Fibroblast of skin of right quadriceps (primary cell): ENCODE data around the gene SORCS3.
"Not testable (repeated sequence)": the region's sequence is repeated elsewhere in the genome, so short reads cannot be mapped to it uniquely, and the experiment has no call there.

Experiments
- DNase-seq: peaks from one replicate; pipeline ENCODE4 v3.0.0-alpha.2; 2013

Gene SORCS3

DNA sequence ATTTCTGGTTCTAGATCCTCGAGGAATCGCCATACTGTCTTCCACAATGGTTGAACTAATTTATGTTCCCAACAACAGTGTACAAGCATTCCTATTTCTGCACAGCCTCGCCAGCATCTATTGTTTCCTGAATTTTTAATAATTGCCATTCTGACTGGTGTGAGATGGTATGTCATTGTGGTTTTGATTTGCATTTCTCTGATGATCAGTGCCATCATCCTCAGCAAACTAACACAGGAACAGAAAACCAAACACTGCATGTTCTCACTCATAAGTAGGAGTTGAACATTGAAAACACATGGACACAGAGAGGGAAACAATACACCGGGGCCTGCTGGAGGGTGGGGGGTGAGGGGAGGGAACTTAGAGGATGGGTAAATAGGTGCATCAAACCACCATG, 62.2 kb downstream of the SORCS3 start:
- DNase-seq: not testable (repeated sequence)

- DNase-seq: no peak
These were observed 65.8 kb downstream of the SORCS3 start for GRCh38 chr10:104706886-104707285.

DNA sequence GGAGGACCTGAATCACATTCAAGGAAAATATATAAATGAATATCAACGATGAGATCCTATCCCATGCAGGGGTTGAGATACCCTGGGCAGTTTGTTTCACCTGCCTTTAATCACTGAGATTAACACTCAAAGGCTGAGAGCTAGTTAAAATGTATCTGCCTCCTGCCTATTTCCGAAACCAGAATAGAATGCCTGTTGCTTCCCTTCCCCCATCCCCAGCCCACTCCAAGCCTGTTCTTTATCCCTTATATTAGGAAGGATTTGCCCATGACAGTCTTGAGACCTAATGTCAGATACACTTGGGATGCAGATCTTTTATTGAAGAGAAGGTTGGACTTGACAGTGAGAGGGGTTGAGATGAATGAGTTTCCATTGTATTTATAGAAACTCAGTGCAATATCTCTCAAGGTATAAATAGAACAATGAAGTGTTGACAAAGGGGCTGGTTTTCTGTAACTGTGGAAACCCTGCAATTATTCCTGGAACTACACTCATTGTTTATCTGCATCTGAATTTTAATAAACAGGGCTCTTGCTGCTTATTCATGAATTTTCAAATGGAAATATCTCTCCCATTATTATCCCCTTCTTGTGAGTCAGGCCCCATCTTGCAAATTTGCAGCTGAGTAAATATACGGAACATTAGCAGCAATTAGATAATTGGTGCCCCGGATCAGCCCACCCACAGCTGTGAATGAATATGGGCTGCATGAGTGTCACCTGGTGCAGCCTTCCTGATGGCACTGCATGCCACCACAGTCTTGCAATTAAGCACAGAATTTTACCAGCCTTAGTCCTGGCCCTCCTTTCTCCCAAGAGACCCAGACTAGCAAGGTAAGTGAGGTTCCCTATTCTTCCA, 66.7 kb downstream of the SORCS3 start:
- DNase-seq: no peak

DNA sequence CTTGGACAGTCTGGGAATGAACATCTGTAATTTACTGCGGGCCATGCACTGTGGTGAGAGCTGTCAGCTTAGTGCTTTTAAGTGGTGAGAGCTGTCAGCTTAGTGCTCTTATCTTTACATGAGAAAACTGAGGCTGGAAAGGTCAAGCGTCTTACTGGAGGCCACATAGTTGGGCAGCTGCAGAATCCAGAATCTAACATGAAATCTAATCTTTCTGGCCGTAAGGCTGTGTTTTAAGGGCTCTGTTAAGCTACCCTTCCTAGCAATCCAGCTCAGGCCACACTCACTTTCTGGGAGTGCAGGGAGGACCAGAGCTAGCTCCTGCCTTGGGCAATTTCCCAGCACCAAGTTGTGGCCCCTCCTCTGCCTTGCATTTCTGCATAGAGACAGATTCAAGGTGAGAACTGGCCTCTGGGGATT, 70.2 kb downstream of the SORCS3 start:
- DNase-seq: no peak

DNA sequence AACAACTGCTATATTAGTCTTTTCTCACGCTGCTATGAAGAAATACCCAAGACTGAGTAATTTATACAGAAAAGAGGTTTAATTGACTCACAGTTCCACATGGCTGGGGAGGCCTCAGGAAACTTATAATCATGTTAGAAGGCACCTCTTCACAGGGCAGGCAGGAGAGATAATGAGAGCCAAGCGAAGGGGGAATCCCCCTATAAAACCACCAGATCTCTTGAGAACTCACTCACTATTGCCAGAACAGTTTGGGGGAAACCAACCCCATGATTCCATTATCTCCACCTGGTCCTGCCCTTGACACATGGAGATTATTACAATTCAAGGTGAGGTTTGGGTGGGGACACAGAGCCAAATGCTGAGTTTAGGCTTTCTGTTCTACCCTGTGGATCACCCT, 89.5 kb downstream of the SORCS3 start:
- DNase-seq: not testable (repeated sequence)

DNA sequence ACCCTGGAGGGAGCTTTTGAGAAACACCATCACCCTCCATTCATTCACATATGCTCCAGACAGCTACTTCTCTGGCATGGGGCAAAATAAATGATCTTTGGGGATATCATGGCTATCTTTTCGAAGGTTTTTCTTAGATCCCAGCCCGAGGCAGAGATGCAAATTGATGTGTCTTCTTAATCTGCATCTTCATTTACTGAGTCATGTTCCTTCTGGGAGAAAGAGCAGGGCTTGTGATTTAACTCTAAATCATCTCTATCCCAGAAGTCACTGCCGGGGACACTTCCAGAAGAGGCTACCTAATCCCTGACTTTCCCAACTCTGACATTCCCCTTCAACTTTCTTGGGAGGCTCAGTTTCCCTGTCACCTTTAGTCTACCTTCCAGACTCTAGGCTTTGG, 90.1 kb downstream of the SORCS3 start:
- DNase-seq: no peak

GRCh38 chr10:104732222-104732621, 91.1 kb downstream of the SORCS3 start:
- no peak for DNase-seq

DNA sequence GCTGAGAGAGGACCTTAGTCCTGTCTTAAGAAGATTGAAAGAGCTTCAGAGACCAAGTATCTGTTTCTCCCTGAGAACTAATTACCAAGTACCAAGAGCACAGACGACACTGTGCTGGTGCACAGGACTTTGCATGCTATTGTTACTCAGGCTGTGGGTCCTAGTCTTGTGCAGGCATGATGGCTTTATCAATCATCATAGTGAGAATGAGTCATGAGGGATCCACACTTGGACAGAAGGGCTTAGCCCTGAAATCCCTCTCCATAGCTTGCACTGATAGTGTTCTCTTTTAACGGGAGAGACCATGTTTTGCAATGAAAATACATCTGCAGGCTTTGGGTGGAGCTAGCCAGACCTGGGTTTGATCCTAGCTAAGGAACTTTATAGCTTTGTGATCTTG, 93.3 kb downstream of the SORCS3 start:
- no peak for DNase-seq

DNA sequence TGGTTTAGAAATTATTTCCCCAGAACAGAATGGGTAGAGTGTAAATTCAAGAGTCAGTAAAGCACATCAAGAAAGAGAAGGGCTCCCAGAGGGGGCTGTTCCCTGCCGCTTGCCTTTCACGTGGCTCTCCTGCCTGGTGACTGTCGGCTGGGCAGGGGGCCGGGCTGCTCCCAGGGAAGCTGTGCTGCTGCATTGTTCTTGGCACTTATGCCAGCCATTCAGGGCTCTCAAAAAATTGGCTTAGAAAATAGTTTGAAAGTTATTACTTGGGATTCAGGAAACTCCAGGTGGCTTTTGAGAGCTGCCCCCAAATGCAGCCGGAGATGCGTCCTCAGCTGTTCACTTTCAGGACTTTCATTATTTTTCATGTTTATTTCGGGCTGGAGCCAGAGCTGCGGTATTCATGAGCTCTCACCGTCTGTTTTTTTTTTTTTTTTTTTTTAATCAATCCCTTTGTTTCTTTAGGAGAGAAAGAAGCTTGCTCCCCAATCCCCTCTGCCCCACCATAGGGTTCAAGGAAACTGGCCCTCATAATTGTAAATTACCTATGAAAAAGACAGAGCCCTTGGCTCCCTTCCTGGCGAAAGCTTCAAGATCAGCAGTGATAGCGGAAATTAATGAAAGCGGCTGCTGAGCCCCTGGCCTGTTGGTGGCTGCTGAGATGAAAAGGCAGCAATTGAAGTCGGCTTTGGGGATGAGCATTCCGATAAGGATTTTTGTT, 94.1 kb downstream of the SORCS3 start:
- DNase-seq: no peak

DNA sequence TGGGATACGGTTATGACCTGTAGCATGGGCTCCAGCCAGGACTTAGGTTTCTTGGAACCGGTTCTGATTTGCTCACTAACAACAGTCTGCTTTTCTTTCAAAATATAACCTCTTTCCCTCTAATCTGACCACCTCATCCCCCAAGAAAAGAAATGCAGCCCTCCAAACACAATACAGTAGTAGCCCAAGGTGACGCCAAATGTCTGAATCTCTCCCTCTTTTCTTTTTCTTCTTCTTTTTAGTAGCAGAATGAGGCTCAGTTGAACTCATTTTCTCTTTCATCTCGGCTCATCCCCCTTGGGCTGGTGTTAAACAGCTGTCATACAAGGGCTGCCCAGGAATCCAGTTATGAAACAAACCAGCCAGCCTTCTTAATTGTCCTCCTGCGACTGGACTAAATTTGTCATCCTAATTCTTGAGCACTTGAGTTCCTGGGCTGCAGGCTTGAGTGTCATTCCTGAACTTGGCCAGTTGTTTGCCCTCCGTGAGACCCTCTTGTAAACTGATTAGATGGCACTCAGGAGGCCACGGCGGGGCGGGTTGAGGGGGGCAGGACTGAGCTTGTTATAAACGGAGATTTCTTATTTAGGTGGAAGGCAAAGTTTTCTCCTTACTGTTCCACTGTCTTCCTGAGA, 94.8 kb downstream of the SORCS3 start:
- no peak for DNase-seq

DNA sequence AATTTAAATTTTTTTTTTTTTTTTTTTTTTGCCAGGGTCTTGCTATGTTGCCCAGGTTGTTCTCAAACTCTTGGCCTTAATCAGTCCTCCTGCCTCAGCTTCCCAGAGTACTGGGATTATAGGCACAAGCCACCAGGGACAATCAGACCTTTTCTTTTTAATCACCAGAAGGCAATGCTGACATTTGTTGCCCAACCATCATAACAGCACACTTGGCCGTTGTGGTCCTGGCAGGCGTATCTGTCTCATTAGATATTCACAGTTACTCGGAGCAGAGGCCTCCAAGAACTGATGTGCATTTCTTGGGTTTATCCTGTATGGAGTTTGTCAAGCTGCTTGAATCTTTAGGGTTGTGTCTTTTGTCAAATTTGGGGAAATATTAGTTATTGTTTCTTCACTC, 100.0 kb downstream of the SORCS3 start:
- DNase-seq: no peak

DNA sequence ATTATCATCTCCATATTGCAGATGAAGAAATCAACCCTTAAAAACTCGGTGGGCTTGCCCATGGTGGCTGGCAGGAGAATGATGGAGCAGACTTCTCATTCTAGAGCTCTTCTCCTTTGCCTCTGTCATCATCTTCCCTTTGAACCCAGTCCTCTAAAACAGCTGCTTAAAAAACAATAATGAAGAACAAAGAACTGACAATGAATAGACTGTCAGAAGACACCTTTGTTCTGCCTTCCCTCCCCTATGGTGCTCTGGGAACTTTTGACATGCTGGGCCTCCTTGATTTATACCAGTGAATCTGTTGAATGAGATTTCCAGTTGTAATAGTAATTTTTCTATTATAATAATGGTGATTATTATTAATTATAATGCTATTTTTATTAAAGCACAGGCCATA, 103.0 kb downstream of the SORCS3 start:
- no peak for DNase-seq

DNA sequence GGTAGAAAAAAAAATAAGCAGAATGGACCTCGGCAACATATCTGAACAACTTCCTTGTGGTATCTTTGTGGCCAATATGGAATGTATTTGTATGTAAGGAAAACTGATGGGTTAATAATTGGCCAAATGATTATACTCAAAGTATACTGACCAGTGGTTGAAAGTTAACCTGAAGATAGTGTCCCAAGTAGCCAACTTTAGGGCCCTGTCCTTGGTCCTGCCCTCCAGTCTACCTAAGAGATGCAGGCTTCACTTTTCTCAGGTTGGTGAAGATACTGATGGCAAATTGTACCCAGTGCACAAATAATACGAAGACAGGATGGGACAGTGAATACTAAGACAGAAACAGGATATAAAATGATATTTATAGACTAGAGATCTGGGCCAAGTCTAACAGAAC, 109.2 kb downstream of the SORCS3 start:
- DNase-seq: no peak

GRCh38 chr10:104762793-104763192, 121.7 kb downstream of the SORCS3 start:
- no peak for DNase-seq

- DNase-seq: peak; percentile 19
These were observed 125.3 kb downstream of the SORCS3 start for GRCh38 chr10:104766341-104766740.

DNA sequence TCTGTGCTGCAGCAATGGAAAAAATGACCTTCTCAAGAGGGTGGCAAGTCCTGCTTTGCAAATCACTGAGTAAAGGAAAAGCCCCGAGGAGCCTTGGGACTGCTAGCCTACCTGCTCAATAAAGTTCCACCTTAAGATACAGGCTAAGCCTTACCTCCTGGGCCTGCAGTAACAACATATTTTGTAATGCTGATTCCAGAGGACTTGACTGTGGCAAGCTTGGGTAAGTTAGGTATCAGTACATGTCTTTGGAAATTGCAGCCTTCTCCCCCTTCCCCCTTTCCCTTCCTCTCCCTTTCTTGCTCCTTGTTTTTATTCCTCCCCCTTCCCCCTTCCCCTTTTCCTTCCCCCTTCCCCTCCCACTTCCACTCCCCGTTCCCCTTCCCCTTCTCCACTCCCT, 126.2 kb downstream of the SORCS3 start:
- no peak for DNase-seq

DNA sequence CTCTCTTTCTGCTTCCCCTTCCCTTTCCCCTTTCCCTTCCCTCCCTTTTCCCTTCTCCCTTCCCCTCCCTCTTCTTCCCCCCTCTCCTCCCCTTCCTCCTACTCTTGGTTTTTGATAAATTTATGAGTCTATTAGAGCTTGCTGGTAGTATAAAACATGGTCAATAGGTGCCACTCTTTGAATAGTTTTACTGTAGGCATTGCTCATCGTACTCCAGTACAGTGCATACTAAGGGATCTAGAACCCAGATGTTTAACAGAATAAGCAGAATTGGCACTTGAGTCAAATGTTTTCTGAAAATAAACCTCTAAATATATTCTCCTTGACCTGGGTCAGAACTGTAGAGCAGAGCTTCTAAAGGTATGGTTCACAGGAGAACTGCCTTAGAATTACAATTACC, 126.7 kb downstream of the SORCS3 start:
- no peak for DNase-seq

DNA sequence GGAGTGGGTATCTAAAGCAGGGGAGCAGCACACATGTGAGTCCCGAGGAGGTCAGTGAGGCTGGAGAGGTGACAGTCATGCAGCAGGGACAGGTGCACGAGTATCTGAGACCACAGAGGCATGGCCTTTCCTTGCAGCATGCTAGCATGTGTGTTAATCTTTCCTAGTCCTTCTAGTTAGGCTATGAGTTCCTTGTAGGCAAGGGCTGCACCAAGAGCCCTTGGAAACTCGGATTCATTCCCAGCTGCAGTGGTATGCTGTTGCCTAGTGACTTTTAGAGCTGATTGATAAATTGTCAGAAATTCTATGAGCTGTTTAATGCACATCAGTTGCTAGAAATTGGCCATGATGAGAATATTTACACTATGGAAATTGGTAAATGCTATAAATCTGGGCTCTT, 132.0 kb downstream of the SORCS3 start:
- no peak for DNase-seq

DNA sequence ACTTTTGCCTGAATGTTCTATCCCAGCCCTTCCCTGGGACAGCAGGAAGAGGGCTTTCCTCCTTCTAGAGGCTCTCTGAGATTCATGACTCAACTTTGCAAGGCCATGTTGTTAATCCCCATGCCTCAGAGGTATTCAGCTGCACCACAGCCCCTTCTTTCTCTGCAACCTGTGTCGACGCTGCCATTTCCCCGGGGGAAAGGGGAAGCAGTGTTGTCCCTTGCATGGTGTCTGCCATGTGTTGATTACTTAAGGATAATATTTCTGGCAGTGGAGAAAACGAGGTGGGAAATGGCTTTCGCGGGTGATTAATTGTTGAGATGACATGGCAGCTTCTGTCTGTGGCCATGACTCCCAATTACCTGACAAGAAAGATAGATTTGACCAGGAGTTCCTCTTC, 133.1 kb downstream of the SORCS3 start:
- DNase-seq: no peak

DNA sequence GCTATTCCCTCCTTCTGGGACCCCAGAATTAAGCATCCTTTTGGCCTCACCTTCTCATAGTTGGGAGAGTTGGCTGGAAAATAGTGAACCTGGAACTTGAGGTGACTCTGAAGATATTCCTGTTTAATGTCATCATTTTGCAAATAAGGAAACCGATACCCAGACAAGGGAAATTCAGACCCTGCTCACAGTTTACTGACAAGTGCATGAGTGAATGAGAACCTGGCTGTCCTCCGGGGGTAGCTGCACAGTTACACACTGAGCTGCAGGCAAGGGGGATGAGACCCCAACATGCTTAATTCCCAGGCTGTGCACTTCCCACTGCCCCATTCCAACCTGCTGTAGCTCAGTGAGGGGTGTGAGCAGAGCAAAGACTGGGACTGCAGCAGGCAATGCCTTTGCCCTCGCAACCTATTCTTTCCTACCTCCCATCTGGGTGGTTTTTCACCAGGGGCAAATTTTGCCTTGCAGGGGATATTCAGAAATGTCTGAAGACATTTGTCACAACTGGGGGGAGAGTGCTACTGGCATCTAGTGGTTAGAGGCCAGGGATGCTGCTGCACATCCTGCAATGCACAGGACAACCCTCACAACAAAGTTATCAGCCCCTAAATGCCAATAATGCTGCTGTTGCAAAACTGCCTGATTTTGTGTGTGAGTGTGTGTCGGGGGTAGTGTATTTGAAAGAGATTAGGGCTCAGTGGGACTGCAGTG, 136.2 kb downstream of the SORCS3 start:
- no peak for DNase-seq

DNA sequence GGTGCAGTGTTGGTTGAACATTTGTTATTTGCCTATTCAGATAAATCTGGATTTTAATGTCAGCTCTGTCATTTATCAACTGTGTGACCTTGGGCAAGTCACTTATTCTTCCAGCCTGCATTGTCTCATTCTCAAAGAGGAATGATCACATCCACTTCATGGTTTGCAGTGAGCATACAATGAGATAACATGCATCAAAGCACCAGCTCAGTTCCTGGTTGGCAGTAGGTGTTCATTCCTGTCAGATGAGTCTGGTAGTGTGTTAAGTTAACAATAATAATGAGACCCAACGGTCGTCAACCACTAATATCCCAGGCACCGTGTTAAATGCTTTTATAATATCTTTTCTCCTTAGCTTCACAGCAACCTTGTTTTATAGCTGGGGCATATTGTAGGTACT, 137.3 kb downstream of the SORCS3 start:
- no peak for DNase-seq

GRCh38 chr10:104779701-104780100, 138.6 kb downstream of the SORCS3 start:
- DNase-seq: no peak

DNA sequence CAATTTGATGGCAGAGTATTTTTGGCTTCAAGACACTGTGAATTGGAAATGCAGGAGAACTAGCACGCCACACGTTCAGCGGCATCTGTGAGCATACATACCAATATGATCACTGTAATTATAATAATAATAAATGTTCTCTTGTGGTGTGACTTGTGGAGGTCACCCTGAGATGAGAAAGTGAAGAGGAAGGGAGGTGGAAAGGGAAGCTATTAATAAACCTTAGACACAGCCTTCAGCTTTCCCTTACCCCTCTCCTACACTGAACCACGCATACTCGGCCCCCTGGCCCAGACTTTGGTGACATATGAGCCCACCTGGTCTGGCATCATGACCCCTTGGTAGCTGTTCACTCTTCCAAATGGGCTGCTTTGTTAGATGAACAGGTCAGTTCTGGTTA, 139.1 kb downstream of the SORCS3 start:
- DNase-seq: no peak
